BJ (cell line): ENCODE data around the gene FN3K. TPM values are rescaled to one million over a fixed set of nuclear protein-coding genes. Genes with fewer than 3 reads are reported as not detected.

ENCODE experiments used
- CTCF ChIA-PET: fragments of 350-600 bp; formaldehyde crosslinking; extraction: SDS; loops from one replicate; lab custom pipeline; 2021; ENCODE audit warnings: antibody characterized with exemption, inconsistent platforms; lab: Yijun Ruan, JAX
- POLR2A ChIA-PET: fragments of 300-600 bp; sonication (Branson Sonifier 250); formaldehyde crosslinking; extraction: SDS; loops from one replicate; lab custom pipeline; 2021; ENCODE audit warnings: antibody characterized with exemption; lab: Charles Lee
- DNase-seq: peaks from one replicate; pipeline ENCODE4 v3.0.0-alpha.2; 2011; ENCODE audit warnings: low read depth
- H3K27me3 ChIP-seq: 2 replicates; pipeline ENCODE4 v1.6.0; 2011; ENCODE audit warnings: low read length; ENCODE audit not compliant: control insufficient read depth, insufficient read depth
- H3K36me3 ChIP-seq: 2 replicates; pipeline ENCODE4 v1.5.1; 2011; ENCODE audit warnings: low read length; ENCODE audit not compliant: control insufficient read depth, insufficient read depth
- H3K4me3 ChIP-seq: 2 replicates; pipeline ENCODE4 v1.5.1; 2011; ENCODE audit warnings: low read depth, mild to moderate bottlenecking, control low read depth, low read length
- polyA plus RNA-seq: library from polyadenylated mRNA; depleted of rRNA; stranded (reverse); fragments of >200 nt; gene quantifications from 2 replicates; pipeline ENCODE4 v1.2.3, GENCODE V29; 2011
- TF ChIP-seq, protein P1 (sequence below): IDR thresholded peaks from 2 replicates; pipeline ENCODE4 v1.5.1; 2011; ENCODE audit warnings: low read depth, mild to moderate bottlenecking, control low read depth, inconsistent platforms, low read length, moderate library complexity; ENCODE audit not compliant: insufficient read depth

Gene FN3K
- polyA plus RNA-seq, 1 experiment: 1.1 TPM

DNA sequence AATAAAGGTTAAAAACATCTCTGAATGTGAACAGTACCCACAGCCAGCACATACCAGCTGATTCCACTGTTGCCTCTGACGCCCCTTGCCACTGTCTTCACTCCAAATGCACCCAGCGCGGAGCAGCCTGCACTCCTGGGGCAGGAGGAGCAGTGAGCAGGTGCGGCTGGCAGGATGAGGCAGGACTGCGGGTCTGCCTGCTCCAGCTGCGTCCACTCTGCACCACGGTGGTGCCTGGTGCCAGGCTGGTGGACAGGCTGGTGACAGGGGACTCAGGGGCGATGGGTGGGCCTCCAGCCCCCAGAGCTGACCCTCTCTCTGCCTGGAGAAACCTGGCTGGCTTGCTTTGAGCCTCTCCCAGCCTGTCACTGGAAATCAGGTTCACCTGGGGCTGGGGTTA lies 46.3 kb upstream of the FN3K start:
- H3K36me3 ChIP-seq: no peaks in the 10 kb centered on the region
- ChIA-PET POLR2A (no interaction called here), CTCF (no interaction called here)
- no peak for DNase-seq
- TF ChIP-seq, protein P1, sequence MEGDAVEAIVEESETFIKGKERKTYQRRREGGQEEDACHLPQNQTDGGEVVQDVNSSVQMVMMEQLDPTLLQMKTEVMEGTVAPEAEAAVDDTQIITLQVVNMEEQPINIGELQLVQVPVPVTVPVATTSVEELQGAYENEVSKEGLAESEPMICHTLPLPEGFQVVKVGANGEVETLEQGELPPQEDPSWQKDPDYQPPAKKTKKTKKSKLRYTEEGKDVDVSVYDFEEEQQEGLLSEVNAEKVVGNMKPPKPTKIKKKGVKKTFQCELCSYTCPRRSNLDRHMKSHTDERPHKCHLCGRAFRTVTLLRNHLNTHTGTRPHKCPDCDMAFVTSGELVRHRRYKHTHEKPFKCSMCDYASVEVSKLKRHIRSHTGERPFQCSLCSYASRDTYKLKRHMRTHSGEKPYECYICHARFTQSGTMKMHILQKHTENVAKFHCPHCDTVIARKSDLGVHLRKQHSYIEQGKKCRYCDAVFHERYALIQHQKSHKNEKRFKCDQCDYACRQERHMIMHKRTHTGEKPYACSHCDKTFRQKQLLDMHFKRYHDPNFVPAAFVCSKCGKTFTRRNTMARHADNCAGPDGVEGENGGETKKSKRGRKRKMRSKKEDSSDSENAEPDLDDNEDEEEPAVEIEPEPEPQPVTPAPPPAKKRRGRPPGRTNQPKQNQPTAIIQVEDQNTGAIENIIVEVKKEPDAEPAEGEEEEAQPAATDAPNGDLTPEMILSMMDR: no peak
- no peak overlapping the region for H3K4me3 ChIP-seq
- no peaks in the 10 kb centered on the region for H3K27me3 ChIP-seq

DNA sequence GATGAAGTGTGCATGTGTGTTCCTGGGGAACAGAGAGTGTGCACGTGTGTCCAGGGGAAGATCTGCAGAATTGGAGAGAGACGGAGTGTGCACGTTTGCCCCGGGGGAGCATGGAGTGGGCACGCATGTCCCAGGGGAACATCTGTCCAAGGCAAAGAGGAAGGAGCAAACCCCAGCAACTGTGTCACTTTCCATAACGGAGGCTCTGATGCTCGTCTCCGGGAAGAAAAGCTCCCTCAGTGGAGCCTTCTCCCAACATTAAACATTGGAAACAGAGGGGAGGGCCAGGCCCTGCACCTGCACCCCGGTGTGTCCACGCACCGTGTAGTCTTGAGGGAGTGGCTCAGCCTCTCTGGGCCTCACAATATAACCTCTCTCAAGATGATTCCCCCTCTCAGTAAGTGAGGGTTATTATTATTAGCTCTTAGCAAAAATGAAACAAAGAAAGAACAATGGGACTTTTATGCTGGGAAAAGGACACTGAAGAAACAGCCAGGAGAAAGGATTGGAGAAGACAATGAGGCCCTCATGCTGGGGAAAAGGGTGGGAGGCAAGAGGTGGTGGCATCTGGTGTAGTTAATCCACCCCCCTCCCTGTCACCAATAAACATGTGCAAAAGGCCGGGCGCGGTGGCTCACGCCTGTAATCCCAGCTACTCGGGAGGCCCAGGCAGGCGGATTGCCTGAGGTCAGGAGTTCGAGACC lies 44.5 kb upstream of the FN3K start:
- CTCF ChIA-PET: no interaction called here
- TF ChIP-seq, protein P1: no peak
- no peak for DNase-seq
- Histone ChIP-seq H3K27me3 (no peaks in the 10 kb centered on the region), H3K36me3 (no peaks in the 10 kb centered on the region), H3K4me3 (no peak overlapping the region)
- POLR2A ChIA-PET: no interaction called here

DNA sequence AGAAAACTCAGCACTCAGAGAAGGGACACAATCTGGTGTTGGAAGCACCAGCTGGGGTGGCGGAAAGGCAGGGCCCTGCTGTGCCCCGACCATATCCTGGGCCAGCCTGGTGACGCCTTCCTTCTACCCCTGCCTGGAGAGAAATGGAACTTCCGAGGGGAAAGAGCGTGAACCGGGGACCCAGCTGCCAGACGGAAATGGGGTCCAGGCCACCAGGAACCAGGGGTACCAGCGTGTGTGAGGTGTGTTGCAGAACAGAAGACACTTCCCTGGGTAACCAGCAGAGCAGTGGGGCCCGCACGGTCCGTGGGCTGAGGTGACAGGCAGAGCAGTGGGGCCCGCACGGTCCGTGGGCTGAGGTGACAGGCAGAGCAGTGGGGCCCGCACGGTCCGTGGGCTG lies 43.7 kb upstream of the FN3K start:
- POLR2A ChIA-PET: no interaction called here

DNA sequence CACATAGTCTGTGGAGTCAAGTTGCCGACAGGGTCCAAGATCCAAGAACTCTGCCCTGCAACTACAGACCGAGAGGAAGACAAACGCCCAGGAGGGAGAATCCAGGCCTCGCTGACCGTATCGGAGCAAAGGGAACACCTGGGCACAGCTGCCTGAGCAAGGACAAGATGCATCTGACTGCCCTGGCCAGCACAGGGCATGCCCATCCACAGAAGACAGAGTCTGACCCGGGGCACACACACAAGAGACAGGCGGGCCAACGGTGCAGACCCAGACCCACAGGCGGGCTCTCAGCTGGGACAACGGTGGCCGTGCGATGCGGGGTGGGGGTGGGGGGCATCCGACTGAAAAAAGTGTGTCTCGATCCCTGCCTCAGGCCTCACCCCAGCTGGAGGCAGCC lies 43.1 kb upstream of the FN3K start:
- no peak overlapping the region for H3K4me3 ChIP-seq
- ChIA-PET CTCF (no interaction called here), POLR2A (no interaction called here)
- TF ChIP-seq, protein P1: no peak
- DNase-seq: no peak
- no peaks in the 10 kb centered on the region for H3K36me3 ChIP-seq
- H3K27me3 ChIP-seq: peaks cover 1% of the 10 kb centered on the region; the same call in 1 of the 2 replicates

More for the DNA sequence above, 43.7 kb upstream of the FN3K start:
- H3K4me3 ChIP-seq: no peak overlapping the region
- CTCF ChIA-PET: no interaction called here
- TF ChIP-seq, protein P1: no peak
- H3K36me3 ChIP-seq: no peaks in the 10 kb centered on the region
- DNase-seq: no peak
- H3K27me3 ChIP-seq: no peaks in the 10 kb centered on the region

DNA sequence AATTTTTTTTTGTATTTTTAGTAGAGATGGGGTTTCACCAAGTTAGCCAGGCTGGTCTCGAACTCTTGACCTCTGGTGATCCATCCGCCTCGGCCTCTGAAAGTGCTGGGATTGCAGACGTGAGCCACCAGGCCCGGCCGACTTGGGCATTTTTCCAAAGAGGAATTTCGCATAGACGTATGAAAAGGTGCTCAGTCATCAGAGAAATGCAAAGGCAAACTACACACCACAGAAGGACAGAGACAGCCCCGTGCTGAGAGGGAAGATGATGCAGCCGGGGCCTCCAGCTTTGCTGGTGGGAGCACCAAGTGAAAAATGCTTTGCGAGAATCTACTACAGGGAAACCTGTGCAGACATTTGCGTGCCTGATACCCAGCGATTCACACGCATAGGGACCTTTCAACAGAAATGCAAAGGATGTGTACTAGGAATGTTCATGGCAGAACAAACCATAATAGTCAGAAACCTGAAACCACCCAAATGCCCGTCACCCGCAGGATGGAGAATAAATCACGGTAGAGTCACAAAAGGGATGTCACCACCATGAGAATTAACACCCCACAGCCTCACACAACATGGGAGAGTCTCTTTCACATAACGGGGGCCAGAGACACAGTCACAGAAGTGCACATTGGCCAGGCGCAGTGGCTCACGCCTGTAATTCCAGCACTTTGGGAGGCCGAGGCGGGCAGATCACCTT lies 42.1 kb upstream of the FN3K start:
- Histone ChIP-seq H3K36me3 (no peaks in the 10 kb centered on the region), H3K4me3 (no peak overlapping the region), H3K27me3 (peaks cover 2% of the 10 kb centered on the region; the same call in 1 of the 2 replicates)
- CTCF ChIA-PET: no interaction called here
- POLR2A ChIA-PET: no interaction called here
- TF ChIP-seq, protein P1: no peak
- no peak for DNase-seq
